Bronchial epithelial cell (primary cell): ENCODE results near the gene PCSK1N. TPM values are rescaled to one million over a fixed set of nuclear protein-coding genes. Genes with fewer than 3 reads are reported as not detected.
A peak's percentile ranks its signal among the peaks of the same experiment; 100 is the strongest.
"Not testable (repeated sequence)": the region's sequence is repeated elsewhere in the genome, so short reads cannot be mapped to it uniquely, and the experiment has no call there.

ENCODE experiments used
- DNase-seq: peaks from one replicate; pipeline ENCODE4 v3.0.0-alpha.2; 2010; ENCODE audit warnings: low read depth
- FAIRE-seq: peaks from 2 replicates; lab custom pipeline; 2011; peaks lifted over from hg19 to GRCh38; lab: Jason Lieb, UNC
- H3K27me3 ChIP-seq: 2 replicates; pipeline ENCODE4 v1.5.1; 2011; ENCODE audit warnings: low read length; ENCODE audit not compliant: control insufficient read depth, insufficient read depth
- H3K36me3 ChIP-seq: 2 replicates; pipeline ENCODE4 v1.5.1; 2011; ENCODE audit warnings: low read length; ENCODE audit not compliant: control insufficient read depth, insufficient read depth
- H3K4me3 ChIP-seq: 2 replicates; pipeline ENCODE4 v1.5.1; 2011; ENCODE audit warnings: mild to moderate bottlenecking, low read depth, low read length, control low read depth
- CTCF ChIP-seq: IDR thresholded peaks from 2 replicates; pipeline ENCODE4 v1.5.1; 2011; ENCODE audit warnings: mild to moderate bottlenecking, moderate library complexity, low read length, control low read depth, inconsistent platforms; ENCODE audit not compliant: insufficient read depth, severe bottlenecking
- total RNA-seq: library from RNA; depleted of rRNA; stranded (reverse); fragments of >200 nt; gene quantifications from 2 replicates; pipeline ENCODE4 v1.2.1, GENCODE V29; 2014

The PCSK1N gene
- 0.26 and 0.51 TPM in 2 replicates for total RNA-seq

GRCh38 chrX:48835524-48836329 is at the start of gene PCSK1N:
Gene PCSK1N, minus strand, starts transcription at chrX:48835610. Its CDS starts 78 bp downstream, at chrX:48835532.
- Histone ChIP-seq H3K4me3 (peak within 1 kb of the TSS; percentile 23), H3K27me3 (no peaks in the 10 kb centered on the region), H3K36me3 (no peaks in the 10 kb centered on the region)
- no peak for TF ChIP-seq CTCF
- no peak for FAIRE-seq
- no peak for DNase-seq

GRCh38 chrX:48883729-48884128 is 48.3 kb upstream of the PCSK1N start:
- DNase-seq (no peak), FAIRE-seq (no peak)

GRCh38 chrX:48876944-48877343 is 41.5 kb upstream of the PCSK1N start:
- not testable (repeated sequence) for DNase-seq, H3K36me3 ChIP-seq, FAIRE-seq, H3K4me3 ChIP-seq, H3K27me3 ChIP-seq

More at GRCh38 chrX:48883729-48884128, 48.3 kb upstream of the PCSK1N start:
- Histone ChIP-seq H3K27me3 (no peaks in the 10 kb centered on the region), H3K36me3 (no peaks in the 10 kb centered on the region), H3K4me3 (no peak overlapping the region)
- no peak for TF ChIP-seq CTCF

GRCh38 chrX:48872017-48872416 is 36.6 kb upstream of the PCSK1N start:
- not testable (repeated sequence) for H3K27me3 ChIP-seq, DNase-seq, H3K36me3 ChIP-seq, H3K4me3 ChIP-seq, FAIRE-seq

GRCh38 chrX:48864210-48864609 is 28.8 kb upstream of the PCSK1N start:
- Histone ChIP-seq H3K27me3 (no peaks in the 10 kb centered on the region), H3K4me3 (no peak overlapping the region), H3K36me3 (no peaks in the 10 kb centered on the region)
- no peak for FAIRE-seq
- peak; percentile 58 for DNase-seq
- TF ChIP-seq CTCF, result no peak

- Histone ChIP-seq H3K36me3 (no peaks in the 10 kb centered on the region), H3K4me3 (no peak overlapping the region), H3K27me3 (no peaks in the 10 kb centered on the region)
- FAIRE-seq (no peak), DNase-seq (peak; percentile 11)
- TF ChIP-seq CTCF, result peak; percentile 39
These were observed 19.5 kb upstream of the PCSK1N start for GRCh38 chrX:48854898-48855297.

- not testable (repeated sequence) for DNase-seq, FAIRE-seq, H3K4me3 ChIP-seq
These were observed 18.9 kb upstream of the PCSK1N start for GRCh38 chrX:48854121-48854804.

GRCh38 chrX:48853494-48853893 is 18.1 kb upstream of the PCSK1N start:
- FAIRE-seq, H3K36me3 ChIP-seq, DNase-seq, H3K4me3 ChIP-seq, H3K27me3 ChIP-seq: not testable (repeated sequence)

More at GRCh38 chrX:48854121-48854804, 18.9 kb upstream of the PCSK1N start:
- H3K27me3 ChIP-seq, H3K36me3 ChIP-seq: not testable (repeated sequence)
